Neural progenitor cell (in vitro differentiated cells): ENCODE results near the gene CBLB.

Experiments
- CTCF ChIP-seq: fragments of 200-600 bp; sonication (generic); IDR thresholded peaks from 2 replicates; pipeline ENCODE4 v1.5.1; 2017; ENCODE audit warnings: antibody characterized with exemption, mild to moderate bottlenecking
- EZH2 ChIP-seq: fragments of 200-600 bp; sonication (generic); IDR thresholded peaks from 2 replicates; pipeline ENCODE4 v1.6.1; 2017; ENCODE audit warnings: antibody characterized with exemption, mild to moderate bottlenecking, moderate library complexity
- EZH2phosphoT487 ChIP-seq: fragments of 200-600 bp; sonication (generic); IDR thresholded peaks from 2 replicates; pipeline ENCODE4 v1.6.1; 2017; ENCODE audit warnings: antibody characterized with exemption

GRCh38 chr3:105837143-105837740 is 31.6 kb downstream of the CBLB start:
- TF ChIP-seq CTCF: no peak
- no peak for TF ChIP-seq EZH2
- TF ChIP-seq EZH2phosphoT487: no peak
